ENCODE results near the gene DNAL4. TPM values are rescaled to one million over a fixed set of nuclear protein-coding genes. Genes with fewer than 3 reads are reported as not detected.

Gene DNAL4, protein sequence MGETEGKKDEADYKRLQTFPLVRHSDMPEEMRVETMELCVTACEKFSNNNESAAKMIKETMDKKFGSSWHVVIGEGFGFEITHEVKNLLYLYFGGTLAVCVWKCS
- 14.6 and 20.2 TPM in 2 replicates for total RNA-seq

DNA sequence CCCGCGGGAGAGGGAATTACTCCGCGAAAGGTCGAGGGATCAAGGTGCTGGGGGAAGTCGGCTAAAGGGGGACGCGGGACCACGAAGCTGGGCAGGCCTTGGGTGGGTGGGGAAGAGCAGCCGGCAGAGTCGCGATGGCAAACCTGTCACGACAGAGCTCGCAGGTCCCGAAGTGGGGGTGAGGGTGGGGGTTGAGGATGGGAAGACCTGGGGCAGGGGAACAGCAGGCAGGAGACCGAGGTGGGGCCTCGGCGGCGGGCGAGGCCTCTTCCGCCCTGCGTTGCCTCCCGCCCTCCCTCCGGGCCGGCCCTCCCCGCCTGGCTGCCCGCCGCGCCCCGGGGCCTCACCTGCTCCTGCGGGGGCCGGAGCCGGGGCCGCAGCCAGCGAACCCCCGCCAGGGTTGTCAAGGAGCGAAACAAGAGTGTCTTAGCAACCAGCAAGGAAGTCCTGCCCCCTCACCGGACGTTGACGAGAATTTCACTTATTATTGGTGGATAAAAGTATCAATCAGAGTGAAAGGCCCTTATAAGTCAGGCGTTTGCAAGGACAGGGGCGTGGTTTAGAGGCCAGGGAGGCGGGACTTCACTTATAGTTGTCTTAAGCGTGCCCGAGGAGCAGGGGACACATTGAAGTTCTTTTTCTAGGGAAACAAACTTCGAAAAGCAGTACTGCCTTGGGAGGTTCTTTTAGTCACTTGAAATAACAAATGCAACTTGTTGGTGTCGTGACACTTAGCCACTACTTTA is at the start of gene DNAL4:
Gene DNAL4 (minus strand): TSS at position 423 of the 746 bp plus-strand sequence. CDS start 11,412 bp downstream, outside the sequence.
- DNase-seq (ENCODE audit: extremely low read depth, low read depth, low spot score): peak; percentile 95

DNA sequence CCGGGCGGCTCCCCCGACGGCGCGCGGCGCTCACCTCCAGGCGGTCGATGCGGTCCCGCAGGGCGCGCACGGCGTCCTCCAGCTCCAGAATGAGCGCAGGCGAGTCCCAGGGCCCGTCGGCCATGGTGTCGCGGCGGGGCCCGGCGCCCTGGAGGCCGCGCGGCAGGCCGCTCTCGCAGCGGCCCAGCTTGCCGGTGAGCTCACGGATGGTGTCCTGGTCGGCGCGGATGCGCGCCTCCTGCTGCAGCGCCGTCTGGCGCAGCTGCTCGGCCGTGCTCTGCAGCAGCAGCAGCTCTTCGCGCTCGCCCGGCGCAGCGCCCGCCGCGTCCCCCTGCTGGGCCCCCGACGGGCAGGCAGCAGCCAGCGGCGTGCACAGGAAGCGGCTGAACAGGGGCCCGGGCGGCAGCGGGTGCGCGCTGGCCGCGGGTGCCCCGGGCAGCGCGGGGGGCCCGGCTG is 49.3 kb upstream of the DNAL4 start:
- no peak for DNase-seq (ENCODE audit: extremely low read depth, low read depth, low spot score)

DNA sequence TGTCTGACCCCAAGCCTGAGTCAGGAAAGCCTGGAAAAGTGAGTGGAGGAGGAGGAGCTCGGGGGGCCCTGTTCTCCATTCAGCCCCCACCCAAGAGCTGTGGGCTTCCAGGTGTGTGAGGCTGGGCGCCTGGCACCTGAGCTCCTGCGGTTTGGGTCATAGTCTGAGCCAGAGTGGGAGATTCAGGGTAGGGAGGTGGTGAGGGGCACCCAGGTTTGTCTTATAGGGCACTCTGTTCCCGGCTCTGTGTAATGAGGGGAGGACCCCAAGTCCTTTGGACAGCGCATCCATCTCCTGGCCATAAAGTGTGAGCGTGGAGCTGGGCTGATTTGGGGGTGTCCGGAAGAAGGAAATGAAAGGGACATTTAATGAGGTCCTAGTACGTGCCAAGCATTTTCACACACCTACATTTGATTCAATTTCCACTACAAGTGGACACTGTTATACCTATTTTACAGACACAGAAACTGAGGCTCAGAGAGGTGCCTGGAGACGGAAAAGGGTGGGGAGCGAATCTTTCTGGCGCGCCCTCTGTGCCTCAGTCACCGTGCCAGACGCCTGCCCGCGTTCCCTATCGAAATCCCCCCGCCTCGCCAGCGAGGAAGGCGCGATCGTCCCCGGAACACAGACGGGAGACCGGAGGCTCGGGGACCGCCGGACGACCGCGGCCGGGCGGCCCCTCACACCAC is 48.7 kb upstream of the DNAL4 start:
- DNase-seq (ENCODE audit: extremely low read depth, low read depth, low spot score): no peak

DNA sequence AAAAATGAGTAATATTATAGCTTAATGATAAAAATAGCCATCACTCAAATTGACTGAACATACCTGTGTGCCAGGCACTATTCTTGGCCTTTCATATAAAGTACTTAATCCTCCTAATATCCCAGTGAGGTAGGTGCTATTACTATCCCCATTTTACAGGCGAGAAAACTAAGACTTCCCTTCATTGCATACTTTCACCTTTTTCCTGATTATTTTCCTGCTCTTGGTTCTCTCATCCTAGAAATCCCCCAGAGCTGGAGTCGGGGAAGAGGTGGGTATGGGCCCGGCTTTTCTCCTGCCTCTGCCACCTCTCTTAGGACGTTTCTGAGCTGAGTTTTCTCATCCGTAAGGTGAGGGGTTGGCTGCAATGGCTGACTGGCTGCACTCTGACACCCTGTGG is 47.7 kb upstream of the DNAL4 start:
- DNase-seq (ENCODE audit: extremely low read depth, low read depth, low spot score): no peak

DNA sequence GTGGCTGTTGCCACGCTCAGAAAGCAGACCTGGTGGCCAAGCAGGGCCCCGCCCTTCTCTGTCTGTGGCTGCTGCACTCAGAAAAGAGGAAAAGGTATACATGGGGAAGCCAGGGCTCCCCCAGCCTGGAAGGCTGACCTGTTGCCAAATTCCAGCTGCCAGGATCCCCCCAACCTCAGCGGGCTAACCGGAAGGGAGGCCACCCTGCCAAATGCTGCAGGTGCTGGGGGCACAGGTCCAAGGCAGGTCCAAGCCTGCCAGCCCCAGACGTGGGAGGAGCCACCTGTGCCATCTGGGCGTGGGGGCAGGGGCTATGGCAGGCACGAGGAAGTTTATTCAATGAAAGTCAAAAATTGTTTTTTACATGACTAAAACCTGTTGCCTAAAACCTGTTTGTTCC is 47.3 kb upstream of the DNAL4 start:
- no peak for DNase-seq (ENCODE audit: extremely low read depth, low read depth, low spot score)

GRCh38 chr22:38840129-38840528 is 46.2 kb upstream of the DNAL4 start:
- DNase-seq (ENCODE audit: extremely low read depth, low read depth, low spot score): no peak

- no peak for DNase-seq (ENCODE audit: extremely low read depth, low read depth, low spot score)
These were observed 45.7 kb upstream of the DNAL4 start for GRCh38 chr22:38839686-38840085.

- DNase-seq (ENCODE audit: extremely low read depth, low read depth, low spot score): no peak
These were observed 43.5 kb upstream of the DNAL4 start for GRCh38 chr22:38837414-38837928.

DNA sequence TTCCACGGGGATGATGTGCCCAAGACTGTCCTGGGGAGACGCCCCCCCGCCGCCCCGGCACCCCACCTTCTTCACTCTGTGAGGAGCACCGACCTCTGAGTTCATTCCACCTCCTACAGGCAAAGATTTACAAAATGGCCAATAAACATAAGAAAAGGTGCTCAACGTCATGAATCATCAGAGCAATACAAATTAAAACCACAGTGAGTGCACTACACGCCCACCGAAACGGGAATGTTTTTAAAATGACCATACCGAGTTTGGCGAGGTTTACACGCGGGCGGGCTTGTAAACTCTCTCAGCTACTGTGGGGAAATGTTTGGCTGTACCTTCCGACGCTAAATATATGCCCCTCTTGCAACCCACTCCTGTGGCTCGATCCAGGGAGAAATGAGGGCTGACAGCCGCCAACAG is 42.0 kb upstream of the DNAL4 start:
- no peak for DNase-seq (ENCODE audit: extremely low read depth, low read depth, low spot score)

- DNase-seq (ENCODE audit: extremely low read depth, low read depth, low spot score): no peak
These were observed 41.0 kb upstream of the DNAL4 start for GRCh38 chr22:38834991-38835390.

DNA sequence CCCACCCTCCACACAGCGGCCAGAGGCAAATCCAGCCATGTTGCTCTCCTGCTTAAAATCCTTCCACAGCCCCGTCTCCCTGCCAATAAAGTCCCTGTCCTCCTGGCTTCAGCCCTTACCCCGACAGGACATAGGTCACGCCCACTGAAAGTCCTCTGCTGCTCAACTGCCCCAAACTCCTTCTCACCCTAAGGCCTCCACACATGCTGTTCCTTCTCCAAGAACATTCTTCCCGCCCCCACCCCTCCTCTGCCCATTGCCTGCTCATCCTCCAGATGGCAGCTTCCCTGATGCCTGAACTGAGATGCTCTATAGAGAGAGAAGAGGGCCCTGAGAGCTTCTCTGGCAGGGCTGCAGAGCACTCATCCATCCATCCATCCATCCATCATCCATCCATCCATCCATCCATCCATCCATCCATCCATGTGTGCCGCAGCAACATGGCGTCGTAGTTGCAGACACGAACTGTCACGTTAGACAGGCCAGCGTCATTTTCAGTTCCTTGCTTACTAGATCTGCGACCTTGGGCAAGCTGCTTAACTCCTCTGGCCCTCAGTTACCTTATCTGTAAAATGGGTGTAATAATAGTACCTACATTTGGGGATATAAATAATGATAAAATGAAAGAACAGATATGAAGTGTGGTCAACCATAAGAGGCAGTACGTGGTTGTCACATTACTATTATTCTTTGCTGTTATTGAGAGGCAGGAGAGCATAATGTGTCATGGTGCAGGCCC is 40.4 kb upstream of the DNAL4 start:
- DNase-seq (ENCODE audit: extremely low read depth, low read depth, low spot score): no peak

GRCh38 chr22:38833061-38833460 is 39.1 kb upstream of the DNAL4 start:
- no peak for DNase-seq (ENCODE audit: extremely low read depth, low read depth, low spot score)

DNA sequence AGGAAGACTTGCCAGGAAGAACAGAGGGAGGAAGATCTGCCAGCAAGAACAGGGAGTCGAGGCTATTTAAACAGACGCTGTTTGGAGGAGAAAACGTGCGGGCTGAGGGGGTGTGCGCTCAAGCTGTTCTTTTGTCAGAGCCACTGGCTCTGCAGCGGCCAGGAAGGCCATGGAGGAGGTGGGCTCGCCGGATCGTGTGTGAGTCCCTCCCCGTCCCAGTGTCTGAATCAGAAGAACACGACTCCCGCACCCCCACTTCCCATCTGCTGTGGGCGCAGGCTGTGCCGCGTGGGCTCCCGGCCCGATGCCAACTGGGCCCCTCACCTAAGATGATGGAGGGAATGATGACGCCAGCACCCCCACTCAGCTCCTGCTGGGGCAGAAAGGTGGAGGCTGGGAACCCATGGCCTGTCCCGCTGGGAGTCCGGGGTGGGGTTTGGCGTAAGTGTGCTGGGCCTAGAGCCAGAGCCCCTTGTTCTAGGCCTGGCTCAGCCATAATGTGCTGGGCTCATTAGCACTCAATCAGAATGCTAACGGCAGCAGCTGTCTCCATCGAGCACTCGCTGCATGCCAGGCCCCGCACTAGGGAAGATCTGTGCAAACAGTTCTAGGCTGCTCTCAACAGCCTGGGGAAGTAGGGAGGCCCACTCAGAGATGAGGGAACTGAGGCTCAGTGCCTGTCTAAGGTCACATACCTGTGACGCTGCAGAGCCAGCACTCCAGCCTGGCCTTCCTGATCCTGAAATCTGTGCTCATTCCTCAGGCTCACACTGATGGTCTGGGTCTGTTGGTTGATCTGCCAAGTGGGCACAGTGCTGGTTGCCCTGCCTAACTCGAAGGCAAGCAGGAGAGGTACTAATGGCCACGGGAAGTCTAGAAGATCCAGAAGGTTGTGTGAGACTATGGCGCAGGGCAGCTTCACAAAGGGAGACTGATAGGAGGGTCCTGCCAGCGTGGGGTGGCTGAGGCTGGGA is 38.3 kb upstream of the DNAL4 start:
- DNase-seq (ENCODE audit: extremely low read depth, low read depth, low spot score): no peak

DNA sequence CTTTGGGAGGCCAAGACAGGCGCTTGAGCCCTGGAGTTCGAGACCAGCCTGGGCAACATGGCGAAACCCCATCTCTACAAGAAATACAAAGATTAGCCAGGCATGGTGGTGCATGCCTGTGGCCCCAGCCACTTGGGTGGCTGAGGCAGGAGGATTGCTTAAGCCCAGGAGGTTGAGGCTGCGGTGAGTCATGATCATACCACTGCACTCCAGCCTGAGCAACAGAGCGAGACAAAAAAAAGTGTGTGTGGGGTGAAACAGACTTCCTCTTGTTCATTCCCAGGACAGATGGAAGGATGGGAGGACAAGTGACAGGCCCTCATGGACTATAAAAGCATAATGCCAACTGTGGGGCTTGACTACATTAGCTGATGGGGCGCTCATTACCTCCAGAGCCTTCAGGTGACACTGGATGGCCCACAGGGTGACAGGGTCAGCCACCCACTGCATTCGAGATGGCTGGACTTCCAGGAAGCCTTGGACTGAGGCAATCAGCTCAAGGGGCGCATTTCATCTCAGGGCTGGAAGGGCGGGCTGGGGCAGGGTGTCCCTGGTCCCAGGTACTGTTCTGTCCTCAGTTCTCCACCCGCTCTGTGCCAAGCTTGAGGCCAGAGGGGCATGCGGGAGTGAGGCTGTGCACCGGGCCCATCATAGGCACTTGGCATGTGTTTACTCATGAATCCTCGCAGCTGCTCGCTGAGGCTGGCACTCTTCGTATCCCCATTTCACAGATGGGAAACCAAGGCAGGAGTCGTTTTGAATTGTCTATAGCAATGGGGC is 37.4 kb upstream of the DNAL4 start:
- DNase-seq (ENCODE audit: extremely low read depth, low read depth, low spot score): no peak

DNA sequence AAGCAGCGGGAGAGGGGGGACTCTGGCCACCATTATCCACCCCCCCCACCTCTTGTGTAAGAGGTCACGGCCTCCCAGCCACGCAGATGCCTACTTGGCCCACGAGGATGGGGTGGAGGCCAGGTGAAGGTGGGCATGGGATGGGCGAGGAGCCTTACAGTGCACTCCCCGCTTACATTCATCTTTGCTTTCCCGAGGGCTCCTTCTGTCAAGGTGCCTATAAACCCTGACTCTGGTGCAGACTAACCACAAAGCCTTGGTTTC is 36.8 kb upstream of the DNAL4 start:
- DNase-seq (ENCODE audit: extremely low read depth, low read depth, low spot score): no peak

DNA sequence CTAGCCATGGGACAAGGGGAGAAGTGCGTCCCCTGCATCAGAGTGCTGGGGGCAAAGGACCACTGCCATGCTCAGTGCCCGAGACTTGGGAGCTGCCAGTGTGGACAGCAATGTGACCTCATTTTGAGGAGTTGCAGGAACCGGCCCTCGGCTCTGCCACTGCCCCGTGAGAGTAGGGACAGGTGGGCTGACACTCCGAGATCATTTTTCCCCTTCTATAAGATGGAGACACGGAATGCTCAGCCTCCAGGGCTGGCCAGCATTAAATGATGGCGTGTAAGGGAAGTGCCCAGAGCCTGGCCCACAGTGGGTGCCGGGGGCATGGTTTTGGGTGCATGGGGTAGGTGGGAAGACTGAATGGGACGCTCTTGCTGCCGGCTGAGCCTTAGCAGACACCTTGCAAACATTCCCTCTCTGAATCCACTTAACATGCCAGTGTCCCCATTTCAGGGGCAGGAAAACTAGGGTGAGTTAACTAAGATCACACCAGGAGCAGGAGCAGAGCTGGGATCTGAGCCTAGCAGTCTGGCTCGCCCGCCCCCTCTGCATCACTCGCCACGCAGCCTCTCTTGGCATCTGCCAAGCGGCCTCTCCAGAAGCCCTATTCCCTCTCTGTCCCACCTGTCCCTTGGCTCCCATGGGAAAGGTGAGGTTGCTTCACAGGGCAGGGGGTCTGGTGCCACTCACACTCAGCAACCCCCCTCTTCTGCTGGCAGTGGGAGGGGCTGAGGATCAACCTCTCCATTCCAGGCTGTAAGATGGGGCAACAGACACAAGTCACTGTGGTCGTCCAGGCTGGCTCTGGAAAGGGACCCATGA is 36.3 kb upstream of the DNAL4 start:
- DNase-seq (ENCODE audit: extremely low read depth, low read depth, low spot score): no peak

GRCh38 chr22:38829485-38829884 is 35.5 kb upstream of the DNAL4 start:
- no peak for DNase-seq (ENCODE audit: extremely low read depth, low read depth, low spot score)

DNA sequence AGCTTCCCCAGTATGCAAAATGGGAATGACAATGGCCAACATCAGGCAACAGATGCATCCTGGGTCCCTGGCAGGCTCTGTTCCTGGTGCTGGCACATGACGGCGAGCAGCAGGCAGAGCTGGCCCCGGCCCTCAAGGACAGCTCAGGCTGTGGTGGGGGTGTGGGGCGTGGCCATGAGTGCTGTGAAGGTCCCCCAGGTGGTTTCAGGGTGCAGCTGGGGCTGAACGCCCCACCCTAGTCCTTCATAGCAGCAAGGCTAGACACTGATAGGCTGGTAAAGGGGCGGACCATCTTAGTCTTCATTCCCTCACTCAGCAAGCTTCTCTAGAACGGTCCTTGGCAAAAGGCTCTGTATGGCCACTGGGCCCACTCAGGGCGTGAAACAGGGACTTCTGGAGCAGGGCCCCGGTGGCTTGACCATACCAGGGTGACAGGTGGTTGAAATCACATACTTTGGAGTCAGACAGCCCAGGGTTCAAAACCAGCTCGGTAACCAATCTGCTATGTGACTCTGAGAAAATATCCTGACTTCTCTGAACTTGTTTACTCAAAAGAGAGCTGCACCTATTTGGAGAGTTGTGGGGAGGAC is 34.8 kb upstream of the DNAL4 start:
- DNase-seq (ENCODE audit: extremely low read depth, low read depth, low spot score): no peak
